Measurements from ENCODE around the gene UTS2.

Gene UTS2, protein sequence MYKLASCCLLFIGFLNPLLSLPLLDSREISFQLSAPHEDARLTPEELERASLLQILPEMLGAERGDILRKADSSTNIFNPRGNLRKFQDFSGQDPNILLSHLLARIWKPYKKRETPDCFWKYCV

DNA sequence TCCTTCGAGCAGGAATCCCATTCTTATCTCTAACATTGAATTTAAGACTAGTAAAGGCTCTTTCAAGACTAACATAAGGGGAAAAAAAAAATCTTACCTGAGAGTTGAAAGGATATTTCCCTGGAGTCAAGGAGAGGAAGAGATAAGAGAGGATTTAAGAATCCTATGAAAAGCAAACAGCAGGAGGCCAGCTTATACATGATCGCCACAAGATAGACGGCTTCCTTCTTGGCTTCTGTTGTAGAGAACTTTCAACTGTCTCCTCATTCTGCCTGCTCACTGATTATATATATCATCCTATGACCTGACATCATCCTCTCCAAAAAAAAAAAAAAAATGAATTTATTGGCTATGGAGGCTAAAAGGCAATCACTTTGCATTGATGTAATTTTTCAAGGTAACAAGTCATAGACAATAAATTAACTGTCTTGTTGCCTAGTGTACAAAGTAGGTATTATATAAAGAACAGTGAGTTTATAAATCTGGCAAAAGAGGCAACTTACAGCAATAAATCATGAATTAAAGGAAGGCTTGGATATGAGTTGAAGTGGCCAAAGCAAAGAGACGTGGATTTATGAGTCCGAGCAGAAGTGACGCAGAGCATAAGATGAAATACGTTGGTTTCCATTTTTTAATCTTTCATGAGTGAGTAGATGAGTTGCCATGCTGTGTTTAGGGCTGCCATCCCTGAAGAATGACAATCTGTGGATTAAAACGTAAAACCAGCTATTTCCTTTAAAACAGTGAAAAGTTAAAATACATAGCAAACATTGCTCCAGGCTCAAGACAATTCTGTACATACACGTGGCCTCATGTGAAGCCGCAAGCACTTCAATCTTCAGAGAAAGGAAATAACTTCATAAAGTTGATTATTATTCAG is at the start of gene UTS2:
UTS2 (minus strand) TSS at position 262 of the 880 bp plus-strand sequence; CDS start at position 200, 62 bp downstream.
- DNase-seq (ENCODE audit: low spot score): no peak

DNA sequence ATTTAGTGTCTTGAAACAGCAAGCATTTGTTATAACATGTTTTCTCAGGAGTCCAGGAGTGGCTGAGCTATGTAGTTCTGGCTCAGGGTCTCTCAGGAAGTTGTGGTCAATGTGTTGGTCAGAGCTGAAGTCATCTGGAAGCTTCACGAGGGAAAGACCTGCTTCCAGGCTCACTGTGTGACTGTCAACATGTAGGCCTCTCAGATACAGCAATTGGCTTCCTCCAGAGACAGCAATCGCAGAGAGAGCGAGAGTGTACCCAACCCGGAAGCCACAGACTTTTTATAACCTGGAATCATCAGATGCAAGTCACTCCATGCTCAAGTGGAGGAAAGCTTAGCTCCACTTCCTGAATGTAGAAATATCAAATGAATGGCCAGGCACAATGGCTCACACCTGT is 46.9 kb upstream of the UTS2 start:
- no peak for DNase-seq (ENCODE audit: low spot score)

DNA sequence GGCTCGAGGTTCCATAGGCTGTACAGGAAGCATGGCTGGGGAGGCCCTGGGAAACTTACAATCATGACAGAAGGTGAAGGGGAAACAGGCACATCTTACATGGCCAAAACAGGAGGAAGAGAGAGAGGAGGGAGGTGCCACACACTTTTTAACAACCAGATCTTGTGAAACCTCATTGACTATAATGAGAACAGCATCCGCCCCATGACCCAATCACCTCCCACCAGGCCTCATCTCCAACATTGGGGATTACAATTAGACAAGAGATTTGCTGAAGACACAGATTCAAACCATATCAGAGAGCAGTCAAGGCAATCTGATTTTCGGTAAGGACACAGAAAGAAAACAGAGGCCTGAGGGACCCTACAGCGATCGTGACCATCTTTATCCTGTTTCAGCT is 46.1 kb upstream of the UTS2 start:
- no peak for DNase-seq (ENCODE audit: low spot score)

DNA sequence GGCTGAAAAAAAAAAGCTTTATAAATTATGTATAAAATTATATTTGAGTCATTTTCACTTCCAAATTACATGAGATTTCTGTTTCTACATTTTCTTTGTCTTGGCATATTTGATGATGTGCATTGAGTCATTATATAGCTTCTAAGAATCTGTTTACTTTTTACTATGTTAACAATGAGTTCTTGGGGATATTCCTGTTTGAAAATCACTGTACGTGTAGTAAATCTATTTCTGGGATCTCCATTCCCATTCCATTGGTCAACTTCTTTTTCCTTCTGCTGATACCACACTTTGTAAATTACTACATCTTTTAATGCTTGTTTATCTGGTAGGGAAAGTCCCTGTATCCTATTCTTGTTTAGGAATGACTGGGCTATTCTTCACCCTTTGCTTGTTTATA is 44.1 kb upstream of the UTS2 start:
- DNase-seq (ENCODE audit: low spot score): no peak

DNA sequence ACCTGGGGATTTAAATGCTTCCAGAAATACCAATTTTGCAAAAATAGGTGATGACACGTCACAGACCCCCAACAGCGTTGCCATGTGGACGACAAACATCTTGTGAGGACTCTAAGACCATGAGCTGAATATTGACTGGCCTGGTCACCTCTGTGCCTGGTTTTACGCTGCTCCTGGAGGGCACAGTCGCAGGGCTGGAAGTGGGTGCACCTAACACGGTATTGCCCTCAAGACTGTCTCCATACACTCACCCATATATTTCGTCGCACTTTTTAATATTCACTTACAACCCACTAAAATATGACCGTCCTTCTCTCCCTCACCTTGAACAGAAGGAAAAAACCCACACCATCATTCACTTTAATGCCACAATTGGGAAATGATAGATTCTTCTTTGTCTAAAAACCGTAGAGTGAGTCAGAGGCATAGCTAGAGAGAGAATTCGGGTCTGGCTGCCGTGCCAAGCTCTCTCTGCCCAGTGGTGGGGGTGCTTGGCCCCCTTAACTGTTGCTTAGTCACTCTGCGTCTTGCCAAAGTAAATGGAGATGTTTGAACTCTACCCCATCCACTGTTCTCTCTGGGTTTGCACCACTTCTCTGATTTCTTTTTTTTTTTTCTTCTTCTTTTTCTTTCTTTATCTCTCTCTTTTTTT is 40.8 kb upstream of the UTS2 start:
- DNase-seq (ENCODE audit: low spot score): no peak

DNA sequence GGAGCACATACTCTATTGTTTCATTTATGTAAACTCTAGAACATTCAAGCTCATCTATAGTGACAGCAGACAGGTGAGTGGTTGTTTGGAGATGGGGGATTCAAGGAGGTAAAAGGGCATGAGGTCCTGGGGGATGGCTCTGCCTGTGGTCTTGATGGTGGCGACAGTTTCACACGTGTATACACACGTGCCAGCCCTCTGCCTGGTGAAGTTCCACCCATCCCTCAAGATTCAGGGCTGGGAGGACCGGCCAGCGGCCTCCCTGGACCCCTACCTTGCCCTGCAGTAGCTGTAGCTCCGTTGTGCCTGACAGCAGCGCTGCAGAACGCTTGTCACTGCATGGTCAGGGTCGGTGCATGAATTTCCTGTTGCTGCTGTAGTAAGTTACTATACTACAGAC is 38.9 kb upstream of the UTS2 start:
- no peak for DNase-seq (ENCODE audit: low spot score)

DNA sequence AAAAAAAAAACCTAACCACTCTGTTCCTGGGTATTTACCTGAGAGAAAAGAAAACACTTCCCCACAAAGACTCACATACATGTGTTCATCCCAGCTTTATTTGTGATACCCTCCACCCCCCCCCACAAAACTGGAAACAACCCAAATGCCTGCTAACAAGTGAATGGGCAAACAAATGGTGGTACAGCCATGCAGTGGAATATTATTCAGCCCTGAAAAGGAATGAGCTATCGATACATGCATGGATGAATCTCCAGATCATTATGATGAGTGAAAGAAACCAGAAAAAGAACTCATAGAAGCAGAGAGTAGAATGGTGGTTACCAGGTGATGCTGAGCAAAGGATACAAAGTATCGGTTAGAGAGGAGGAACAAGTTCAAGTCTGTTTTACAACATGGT is 38.0 kb upstream of the UTS2 start:
- no peak for DNase-seq (ENCODE audit: low spot score)

DNA sequence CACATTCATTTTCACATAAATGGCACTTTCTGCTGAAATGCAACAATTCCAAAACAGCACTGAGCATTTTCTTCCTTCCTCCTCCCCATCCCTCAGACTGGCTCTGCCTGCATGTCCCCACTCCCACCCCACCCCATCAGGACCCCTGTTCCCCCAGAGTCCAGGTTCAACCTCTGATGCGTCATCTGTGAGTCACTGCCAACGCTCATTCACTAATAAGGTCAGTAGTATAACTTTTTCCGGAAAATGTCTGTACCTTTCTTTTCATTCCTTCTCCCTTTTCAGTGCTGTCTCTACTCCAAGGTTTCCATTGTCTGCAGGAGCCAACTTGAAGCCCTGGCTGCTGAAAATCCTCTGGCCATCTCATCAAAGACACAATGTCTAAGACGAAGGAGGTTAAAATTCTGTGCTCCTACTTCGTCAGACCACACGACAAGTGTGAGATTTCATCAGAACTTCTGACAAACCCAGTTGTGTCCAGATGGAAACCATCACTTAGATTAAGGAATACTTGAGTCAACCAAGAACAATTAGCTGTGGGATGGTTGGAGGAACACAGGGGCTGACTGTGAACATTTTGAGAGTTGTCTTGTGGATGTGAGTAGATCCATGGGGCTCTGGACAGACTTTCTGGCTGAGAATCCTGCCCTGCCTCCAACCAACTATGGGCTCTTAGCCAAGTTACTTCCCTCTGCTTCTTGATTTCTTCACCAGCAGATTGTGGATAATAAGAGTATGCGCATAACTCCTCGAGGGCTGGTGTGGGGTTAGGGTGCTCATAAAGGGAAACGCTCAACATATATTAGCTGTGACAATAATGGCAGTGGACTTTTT is 35.6 kb upstream of the UTS2 start:
- DNase-seq (ENCODE audit: low spot score): no peak

DNA sequence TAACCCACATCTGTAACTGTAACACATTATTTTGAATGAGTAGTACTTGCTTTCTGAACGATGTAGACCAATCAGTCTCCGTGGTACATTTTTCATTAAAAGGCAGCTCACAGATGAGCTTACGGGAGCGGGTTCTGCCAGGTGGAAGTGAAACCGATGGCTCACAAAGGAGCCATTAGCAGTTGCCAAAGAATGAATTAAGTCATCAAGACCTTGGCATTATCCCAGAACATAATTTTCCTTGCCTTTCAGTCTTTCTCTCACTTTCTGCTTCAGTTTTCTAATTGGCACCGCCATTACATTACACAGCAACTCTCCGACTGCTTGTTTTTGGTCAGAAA is 33.5 kb upstream of the UTS2 start:
- no peak for DNase-seq (ENCODE audit: low spot score)

DNA sequence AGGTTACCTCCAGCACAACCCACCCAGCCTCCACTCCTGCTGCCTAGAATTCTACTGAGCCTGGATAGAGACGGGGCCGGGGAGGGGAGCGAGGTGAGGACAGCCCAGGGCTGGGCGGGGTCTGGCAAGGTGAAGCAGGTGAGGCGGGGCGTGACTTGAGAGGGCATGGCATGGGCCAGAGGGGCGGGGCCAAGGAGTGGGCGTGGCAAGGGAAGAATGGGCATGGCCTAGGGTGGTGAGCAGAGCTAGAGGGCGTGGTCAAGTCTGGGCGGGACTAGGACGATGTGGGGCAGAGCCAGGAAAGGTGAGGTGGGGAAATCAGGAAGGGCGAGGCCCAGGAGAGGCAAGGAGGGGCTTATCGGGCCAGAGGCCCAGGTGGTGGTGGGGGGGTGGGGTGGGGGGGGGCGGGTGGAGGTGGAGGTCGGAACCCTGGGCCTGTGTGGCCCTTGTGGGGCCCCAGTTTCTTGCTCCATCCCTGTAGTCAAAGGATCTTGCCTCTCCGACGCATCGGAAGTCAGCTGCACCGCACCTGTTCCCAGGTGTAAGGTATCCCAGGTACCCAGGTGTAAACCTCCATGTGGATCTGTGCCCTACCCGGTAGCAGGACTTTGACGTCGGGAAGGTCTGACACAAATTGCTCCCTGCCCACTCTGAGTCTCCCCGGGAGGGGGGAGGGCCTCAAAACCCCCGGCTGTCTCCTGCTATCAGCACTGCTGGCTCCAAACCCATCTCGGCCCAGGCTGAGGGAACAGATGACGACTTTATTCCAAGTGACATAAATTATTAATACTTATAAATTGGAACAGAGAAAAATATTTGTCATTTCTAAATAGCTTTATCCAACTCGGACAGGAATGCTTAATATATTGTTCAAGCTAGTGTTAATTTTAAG is 32.9 kb upstream of the UTS2 start:
- peak; percentile 31 for DNase-seq (ENCODE audit: low spot score)

DNA sequence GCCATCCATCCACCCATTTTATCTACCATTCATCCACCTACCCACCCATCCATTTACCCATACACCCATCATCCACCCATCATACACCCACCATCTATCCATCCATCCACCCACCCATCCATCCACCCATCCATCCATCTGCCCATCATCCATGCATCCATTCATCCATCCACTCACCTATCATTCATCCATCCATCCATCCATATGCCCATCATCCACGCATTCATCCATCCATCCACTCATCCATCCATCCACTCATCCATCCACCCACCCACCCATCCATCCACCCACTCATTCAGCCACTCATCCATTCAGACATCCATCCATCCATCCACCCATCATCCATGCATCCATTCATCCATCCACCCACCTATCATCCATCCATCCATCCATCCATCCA is 31.9 kb upstream of the UTS2 start:
- no peak for DNase-seq (ENCODE audit: low spot score)

DNA sequence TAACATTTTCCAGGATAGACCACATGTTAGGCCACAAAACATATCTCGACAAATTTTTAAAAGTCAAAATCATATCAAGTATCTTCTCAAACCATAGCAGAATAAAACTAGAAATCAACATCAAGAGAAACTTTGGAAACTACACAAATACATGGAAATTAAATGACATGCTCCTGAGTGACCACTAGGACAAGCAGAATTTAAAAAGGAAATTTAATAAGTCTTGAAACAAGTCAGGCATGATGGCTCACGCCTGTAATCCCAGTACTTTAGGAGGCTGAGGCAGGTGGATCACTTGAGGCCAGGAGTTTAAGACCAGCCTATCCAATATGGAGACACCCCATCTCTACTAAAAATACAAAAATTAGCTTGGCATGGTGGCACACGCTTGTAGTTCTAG is 26.4 kb upstream of the UTS2 start:
- DNase-seq (ENCODE audit: low spot score): no peak

DNA sequence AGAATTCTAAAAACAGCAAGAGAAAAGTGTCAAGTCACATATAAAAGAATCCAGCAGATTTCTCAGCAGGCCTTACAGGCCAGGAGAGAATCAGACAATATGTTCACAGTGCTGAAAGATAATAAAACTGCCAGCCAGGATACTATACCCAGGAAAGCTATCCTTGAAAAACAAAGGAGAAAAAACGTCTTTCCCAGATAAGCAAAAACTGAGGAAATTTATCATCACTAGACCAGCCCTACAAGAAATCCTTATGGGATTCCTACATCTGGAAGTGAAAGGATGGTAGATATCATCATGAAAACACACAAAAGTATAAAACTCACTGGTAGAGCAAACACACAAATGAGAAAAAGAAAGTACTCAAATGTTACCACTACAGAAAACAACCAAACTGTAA is 25.2 kb upstream of the UTS2 start:
- no peak for DNase-seq (ENCODE audit: low spot score)

DNA sequence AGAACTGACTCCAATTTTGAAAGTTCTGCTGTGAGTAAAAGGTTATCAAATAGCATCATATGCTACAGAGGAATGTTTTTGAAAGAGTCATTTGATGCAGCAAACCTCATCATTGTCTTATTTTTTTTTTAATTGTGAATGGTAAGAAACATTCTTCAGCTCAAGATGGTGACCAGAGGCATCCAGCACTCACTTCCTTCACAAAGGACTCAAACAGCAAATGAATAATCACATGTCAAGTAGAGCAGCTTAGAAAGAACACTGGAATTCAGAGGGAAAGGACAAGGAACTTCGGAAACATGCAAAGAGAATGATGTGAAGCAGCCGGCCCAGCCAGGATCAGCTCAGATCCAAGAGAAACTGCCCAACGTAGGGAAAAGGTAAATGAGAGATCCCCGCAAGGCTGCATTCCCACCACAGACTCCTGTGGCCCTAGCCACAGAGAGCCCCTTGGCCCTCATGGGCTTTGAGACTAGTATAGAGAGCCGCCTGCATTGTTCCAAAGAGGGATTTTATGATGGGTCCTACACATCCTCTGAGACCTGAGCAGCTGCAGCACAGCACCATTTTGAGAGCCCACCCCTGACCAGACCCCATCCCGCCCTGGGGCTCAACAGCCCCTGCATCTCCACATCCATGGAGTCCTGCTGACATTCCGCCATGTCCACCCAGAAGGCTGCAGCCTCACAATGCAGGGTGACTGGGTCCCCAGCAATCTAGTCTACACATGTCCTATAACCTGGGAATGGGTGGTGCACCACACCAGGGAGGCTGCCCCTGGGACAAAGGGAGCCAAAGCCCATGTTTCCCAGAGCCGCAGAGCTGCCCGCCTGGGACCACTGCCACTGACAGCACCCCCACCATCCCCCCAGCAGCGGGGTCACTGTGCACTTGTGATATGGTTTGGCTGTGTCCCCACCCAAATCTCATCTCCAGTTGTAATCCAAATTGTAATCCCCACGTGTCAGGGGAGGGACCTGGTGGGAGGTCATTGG is 21.2 kb upstream of the UTS2 start:
- no peak for DNase-seq (ENCODE audit: low spot score)

DNA sequence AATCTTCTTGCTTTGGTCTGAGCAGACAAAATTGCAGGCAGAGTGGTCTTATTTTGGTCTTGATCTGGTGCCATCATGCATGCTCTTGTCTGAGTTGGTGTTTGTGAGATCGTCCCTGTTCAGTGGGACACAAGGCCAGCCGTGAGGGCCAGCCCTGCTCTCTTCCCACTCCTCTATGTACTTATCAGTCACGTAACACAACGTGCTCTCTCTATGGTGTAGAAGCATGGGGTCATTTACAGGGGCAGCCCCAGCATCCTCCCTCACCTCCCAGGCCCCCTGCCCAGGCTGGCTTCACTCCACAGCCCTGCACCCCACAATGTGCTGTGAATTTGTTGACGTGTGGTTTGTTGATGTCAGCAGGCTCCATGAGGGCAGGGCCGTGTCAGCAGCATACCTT is 18.3 kb upstream of the UTS2 start:
- DNase-seq (ENCODE audit: low spot score): no peak

DNA sequence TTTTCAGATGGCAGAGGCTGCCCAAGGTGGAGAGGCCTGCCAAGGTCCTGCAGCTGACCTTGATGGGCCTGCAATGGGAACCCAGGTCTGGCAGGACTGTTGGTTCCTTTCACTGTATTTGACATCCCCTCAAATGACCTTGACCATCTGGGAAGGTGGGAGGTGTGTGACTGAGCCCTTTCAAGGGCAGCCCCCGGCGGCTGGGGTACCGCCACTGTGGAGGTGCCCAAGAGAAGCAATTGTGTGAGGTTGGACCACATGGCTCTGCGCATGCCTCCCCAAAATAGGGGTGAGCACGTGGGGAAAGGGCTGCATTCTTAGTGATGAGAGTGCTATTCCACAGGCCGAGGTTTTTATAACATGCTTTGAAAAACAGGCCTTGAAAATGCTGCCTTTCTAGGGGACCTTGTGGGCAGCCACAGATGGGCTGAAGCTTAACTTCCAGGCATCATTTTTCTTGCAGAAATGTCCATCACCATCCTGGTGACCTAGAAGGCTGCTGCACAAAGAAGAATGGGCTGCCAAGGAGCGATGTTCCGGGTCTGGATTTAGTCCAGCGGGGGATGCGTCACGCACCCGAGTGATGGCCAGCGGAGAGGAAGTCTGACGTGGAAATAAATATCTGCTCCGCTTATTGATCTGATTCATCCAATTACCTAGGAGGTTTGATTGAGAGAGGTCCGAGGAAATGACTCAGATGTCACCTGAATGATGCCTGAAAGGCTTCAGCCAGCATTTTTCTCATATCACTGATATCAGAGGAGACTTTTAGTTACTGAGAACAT is 16.5 kb upstream of the UTS2 start:
- no peak for DNase-seq (ENCODE audit: low spot score)

DNA sequence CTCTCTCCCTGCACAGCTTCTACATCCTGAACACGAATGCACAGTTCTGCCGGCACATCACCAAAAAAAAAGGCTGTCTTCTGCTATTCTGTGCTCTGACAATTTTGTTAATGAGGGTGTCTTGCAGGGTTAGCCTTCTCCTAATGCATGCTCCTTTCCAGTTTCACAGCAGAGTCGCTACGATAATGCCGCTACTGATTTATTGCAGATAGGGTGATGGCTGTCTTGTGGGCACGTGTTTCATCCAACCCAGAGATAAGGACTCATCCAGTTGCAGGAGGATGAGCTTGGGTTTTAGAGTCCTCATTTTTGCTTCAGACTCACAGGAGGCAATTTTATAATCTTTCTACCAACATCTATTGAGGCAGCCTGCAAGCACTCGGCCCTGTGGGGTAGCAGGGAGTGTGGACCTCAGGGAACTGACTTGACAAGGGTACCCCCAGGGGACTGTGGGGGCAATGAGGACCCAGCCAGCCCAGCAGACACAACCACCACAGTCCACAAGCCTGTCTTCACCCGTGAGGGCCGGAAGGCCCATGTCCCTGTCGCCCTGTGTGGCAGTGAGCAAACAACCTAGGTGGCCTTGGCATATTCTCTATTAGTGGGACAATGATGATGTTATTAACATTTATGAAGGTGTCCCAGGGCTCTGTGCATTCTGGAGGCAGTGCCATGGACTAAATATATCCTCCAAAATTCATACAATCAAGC is 15.4 kb upstream of the UTS2 start:
- no peak for DNase-seq (ENCODE audit: low spot score)

DNA sequence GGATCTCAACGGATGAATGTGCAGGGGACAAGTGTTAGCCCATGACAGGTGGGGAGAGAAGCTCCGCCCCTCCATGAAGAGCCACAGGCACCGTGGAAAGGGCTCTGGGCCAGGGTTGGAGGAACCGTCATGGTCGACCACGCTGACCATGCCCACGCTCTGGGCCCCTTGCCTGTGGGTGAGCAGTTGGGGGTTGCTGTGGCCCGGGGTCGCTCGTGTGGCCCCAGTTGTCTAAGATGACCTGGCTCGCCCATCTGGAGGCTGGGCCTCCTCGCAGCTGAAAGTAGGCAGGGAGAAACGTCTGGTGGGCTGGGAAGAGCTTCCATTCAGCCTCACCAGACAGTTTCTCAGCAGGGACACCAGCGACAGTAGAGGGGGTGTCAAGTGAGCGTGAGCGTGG is 13.1 kb upstream of the UTS2 start:
- no peak for DNase-seq (ENCODE audit: low spot score)

All from germinal center (tissue), 1 donor.